ENCODE measurements around the gene SCN7A. TPM values are rescaled to one million over a fixed set of nuclear protein-coding genes. Genes with fewer than 3 reads are reported as not detected.
"Not testable (repeated sequence)": the region's sequence is repeated elsewhere in the genome, so short reads cannot be mapped to it uniquely, and the experiment has no call there.

SCN7A gene
- total and polyA plus RNA-seq, 4 donors = 0.05 to 7.9 (median 1.1) TPM

- no peak for TF ChIP-seq TAF1 (conservative IDR thresholded peaks at IDR 0.05)
Measured at GRCh38 chr2:166410828-166411472, 83.1 kb downstream of the SCN7A start (continued).

DNA sequence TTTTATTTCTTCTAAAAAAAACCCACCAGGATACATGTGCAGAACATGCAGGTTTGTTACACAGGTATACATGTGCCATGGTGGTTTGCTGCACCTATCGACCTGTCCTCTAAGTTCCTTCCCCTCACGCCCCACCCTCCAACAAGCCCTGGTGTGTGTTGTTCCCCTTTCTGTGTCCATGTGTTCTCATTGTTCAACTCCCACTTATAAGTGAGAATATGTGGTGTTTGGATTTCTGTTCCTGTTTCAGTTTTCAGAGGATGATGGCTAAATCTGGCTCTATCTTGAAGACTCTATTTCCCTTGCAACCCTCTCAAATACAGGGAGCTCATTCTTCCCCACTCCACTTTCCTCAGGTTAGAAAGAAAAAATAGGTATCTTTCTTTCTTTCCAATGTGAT is 86.3 kb downstream of the SCN7A start:
- H3K27me3 ChIP-seq (ENCODE audit: control insufficient read depth in 4 of 4, insufficient read depth in 4 of 4, low read length in 3 of 4); H3K27ac ChIP-seq (ENCODE audit: low read depth in 1 of 2, low read length in 2 of 2): not testable (repeated sequence)
- WGBS = 86% methylated on average over 2 of the region's 2 CpGs

DNA sequence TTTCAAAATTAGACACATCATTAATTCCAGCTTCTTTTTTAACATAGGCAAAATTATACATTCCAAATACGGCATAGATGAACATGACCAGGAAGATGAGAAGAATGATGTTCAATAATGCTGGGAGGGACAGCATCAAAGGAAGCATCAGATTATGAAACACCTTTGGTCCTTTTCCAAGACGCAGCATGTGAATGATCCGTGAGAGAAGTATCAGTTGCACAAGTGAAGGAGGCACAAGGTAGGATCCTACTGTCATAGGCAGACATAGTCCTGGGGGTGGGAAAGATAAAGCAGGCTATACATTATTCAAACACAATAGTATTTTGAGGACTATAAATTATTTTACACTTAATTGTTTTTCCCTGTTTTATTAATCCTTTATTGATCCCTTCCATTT is 87.7 kb downstream of the SCN7A start:
- TF ChIP-seq NR2F2 (IDR thresholded peaks at IDR 0.05) = no peak
- TF ChIP-seq, protein P1, sequence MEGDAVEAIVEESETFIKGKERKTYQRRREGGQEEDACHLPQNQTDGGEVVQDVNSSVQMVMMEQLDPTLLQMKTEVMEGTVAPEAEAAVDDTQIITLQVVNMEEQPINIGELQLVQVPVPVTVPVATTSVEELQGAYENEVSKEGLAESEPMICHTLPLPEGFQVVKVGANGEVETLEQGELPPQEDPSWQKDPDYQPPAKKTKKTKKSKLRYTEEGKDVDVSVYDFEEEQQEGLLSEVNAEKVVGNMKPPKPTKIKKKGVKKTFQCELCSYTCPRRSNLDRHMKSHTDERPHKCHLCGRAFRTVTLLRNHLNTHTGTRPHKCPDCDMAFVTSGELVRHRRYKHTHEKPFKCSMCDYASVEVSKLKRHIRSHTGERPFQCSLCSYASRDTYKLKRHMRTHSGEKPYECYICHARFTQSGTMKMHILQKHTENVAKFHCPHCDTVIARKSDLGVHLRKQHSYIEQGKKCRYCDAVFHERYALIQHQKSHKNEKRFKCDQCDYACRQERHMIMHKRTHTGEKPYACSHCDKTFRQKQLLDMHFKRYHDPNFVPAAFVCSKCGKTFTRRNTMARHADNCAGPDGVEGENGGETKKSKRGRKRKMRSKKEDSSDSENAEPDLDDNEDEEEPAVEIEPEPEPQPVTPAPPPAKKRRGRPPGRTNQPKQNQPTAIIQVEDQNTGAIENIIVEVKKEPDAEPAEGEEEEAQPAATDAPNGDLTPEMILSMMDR (IDR thresholded peaks at IDR 0.05; ENCODE audit: low read depth, low read length, missing input control) = no peak
- no peak for TF ChIP-seq HNF4G (IDR thresholded peaks at IDR 0.05)
- TF ChIP-seq EGR1 (IDR thresholded peaks at IDR 0.05; ENCODE audit: low read depth in 2 of 2) = no peak
- TF ChIP-seq, protein P2, sequence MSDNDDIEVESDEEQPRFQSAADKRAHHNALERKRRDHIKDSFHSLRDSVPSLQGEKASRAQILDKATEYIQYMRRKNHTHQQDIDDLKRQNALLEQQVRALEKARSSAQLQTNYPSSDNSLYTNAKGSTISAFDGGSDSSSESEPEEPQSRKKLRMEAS (IDR thresholded peaks at IDR 0.05) = no peak
- no peak for TF ChIP-seq REST (IDR thresholded peaks at IDR 0.05)
- TF ChIP-seq ATF3 (IDR thresholded peaks at IDR 0.05) = no peak
- no peak for TF ChIP-seq JUND (IDR thresholded peaks at IDR 0.05)
- TF ChIP-seq RXRA (IDR thresholded peaks at IDR 0.05) = no peak
- no peak for TF ChIP-seq TAF1 (conservative IDR thresholded peaks at IDR 0.05)
- TF ChIP-seq FOXA1 (IDR thresholded peaks at IDR 0.05) = no peak
- TF ChIP-seq RAD21 (IDR thresholded peaks at IDR 0.05) = no peak
- TF ChIP-seq, protein P3, sequence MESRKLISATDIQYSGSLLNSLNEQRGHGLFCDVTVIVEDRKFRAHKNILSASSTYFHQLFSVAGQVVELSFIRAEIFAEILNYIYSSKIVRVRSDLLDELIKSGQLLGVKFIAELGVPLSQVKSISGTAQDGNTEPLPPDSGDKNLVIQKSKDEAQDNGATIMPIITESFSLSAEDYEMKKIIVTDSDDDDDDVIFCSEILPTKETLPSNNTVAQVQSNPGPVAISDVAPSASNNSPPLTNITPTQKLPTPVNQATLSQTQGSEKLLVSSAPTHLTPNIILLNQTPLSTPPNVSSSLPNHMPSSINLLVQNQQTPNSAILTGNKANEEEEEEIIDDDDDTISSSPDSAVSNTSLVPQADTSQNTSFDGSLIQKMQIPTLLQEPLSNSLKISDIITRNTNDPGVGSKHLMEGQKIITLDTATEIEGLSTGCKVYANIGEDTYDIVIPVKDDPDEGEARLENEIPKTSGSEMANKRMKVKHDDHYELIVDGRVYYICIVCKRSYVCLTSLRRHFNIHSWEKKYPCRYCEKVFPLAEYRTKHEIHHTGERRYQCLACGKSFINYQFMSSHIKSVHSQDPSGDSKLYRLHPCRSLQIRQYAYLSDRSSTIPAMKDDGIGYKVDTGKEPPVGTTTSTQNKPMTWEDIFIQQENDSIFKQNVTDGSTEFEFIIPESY (IDR thresholded peaks at IDR 0.05) = no peak

More for the DNA sequence above, 86.3 kb downstream of the SCN7A start:
- not testable (repeated sequence) for H3K36me3 ChIP-seq (ENCODE audit: control insufficient read depth in 4 of 4, insufficient read depth in 3 of 4, low read depth in 1 of 4, low read length in 3 of 4); H3K9ac ChIP-seq (ENCODE audit: low read depth in 1 of 2, low read length in 2 of 2); H3K4me3 ChIP-seq (ENCODE audit: low read depth in 1 of 3, low read length in 3 of 3); H3K4me1 ChIP-seq (ENCODE audit: control insufficient read depth in 4 of 4, insufficient read depth in 4 of 4, low read length in 3 of 4); H3K9me3 ChIP-seq (ENCODE audit: control insufficient read depth in 4 of 4, low read length in 3 of 4); DNase-seq (ENCODE audit: low spot score)

More for the DNA sequence above, 87.7 kb downstream of the SCN7A start:
- Histone ChIP-seq H3K36me3 (ENCODE audit: control insufficient read depth in 4 of 4, insufficient read depth in 3 of 4, low read depth in 1 of 4, low read length in 3 of 4) (no peaks in the 10 kb centered on the region), H3K4me1 (ENCODE audit: control insufficient read depth in 4 of 4, insufficient read depth in 4 of 4, low read length in 3 of 4) (no peaks in the 10 kb centered on the region), H3K9ac (ENCODE audit: low read depth in 1 of 2, low read length in 2 of 2) (no peak overlapping the region), H3K27ac (ENCODE audit: low read depth in 1 of 2, low read length in 2 of 2) (no peak overlapping the region), H3K4me3 (ENCODE audit: low read depth in 1 of 3, low read length in 3 of 3) (no peak overlapping the region), H3K27me3 (ENCODE audit: control insufficient read depth in 4 of 4, insufficient read depth in 4 of 4, low read length in 3 of 4) (no peaks in the 10 kb centered on the region), H3K9me3 (ENCODE audit: control insufficient read depth in 4 of 4, low read length in 3 of 4) (no peaks in the 10 kb centered on the region)
- no peak for DNase-seq (ENCODE audit: low spot score)
- whole genome bisulfite sequencing = 42% methylated on average over 3 of the region's 3 CpGs
